ENCODE data around the gene CDON. TPM values are rescaled to one million over a fixed set of nuclear protein-coding genes. Genes with fewer than 3 reads are reported as not detected.

CDON gene
- total RNA-seq, 2 donors from 2014 or later: 10.4 to 17.7 TPM

DNA sequence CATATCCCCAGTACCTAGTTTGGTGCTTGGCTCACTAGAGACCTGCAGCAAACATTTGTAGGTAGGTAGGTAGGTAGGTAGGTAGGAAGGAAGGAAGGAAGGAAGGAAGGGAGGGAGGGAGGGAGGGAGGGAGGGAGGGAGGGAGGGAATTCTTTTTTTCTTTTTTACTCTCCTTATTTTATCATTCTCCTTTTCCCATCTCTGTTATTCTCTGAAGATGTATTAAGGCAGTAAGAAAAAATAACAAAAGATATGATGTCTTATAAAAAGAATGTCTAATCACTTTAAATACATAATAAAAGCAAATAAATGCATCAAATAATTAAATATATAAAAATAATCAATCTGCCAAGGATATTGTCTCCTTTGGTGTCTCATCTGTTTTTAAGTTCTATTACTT is 88.4 kb downstream of the CDON start:
- no peaks in the 10 kb centered on the region for H3K9me3 ChIP-seq
- peaks cover 0 to 13% of the 10 kb centered on the region in 2 donors for H3K4me1 ChIP-seq (ENCODE audit: control insufficient read depth in 1 of 2, low read depth in 2 of 2)
- no peak for DNase-seq (ENCODE audit: low spot score)
- H3K27ac ChIP-seq: no peak overlapping the region
- H3K27me3 ChIP-seq (replicated peaks; ENCODE audit: insufficient read depth): no peaks in the 10 kb centered on the region
- ATAC-seq (ENCODE audit: insufficient number of reproducible peaks, low FRiP score, low read depth): no peak
- TF ChIP-seq, protein P1, sequence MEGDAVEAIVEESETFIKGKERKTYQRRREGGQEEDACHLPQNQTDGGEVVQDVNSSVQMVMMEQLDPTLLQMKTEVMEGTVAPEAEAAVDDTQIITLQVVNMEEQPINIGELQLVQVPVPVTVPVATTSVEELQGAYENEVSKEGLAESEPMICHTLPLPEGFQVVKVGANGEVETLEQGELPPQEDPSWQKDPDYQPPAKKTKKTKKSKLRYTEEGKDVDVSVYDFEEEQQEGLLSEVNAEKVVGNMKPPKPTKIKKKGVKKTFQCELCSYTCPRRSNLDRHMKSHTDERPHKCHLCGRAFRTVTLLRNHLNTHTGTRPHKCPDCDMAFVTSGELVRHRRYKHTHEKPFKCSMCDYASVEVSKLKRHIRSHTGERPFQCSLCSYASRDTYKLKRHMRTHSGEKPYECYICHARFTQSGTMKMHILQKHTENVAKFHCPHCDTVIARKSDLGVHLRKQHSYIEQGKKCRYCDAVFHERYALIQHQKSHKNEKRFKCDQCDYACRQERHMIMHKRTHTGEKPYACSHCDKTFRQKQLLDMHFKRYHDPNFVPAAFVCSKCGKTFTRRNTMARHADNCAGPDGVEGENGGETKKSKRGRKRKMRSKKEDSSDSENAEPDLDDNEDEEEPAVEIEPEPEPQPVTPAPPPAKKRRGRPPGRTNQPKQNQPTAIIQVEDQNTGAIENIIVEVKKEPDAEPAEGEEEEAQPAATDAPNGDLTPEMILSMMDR (IDR thresholded peaks at IDR 0.05): no peak
- no peaks in the 10 kb centered on the region for H3K36me3 ChIP-seq
- H3K4me3 ChIP-seq: no peak overlapping the region

DNA sequence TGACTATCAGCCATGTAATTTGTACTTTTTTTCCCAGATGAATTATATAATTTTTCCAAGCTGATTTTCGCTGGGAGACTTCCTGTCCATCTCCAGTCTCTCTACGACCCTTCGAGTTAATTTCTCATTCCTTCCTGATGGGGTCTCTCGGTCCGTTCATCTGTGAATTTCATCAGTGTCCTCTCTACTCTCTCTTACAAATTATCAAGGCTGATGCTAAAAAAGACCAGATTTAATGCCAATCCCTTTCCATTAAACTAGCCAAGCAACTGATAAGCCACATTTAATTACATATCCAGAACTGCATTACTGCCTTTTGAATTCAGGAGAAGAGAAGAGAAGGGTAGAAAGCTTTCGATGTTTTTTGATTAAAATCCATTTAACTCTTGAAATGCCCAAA is 91.0 kb downstream of the CDON start:
- TF ChIP-seq, protein P1 (IDR thresholded peaks at IDR 0.05): no peak
- Histone ChIP-seq H3K9me3 (no peaks in the 10 kb centered on the region), H3K4me3 (no peak overlapping the region), H3K36me3 (no peaks in the 10 kb centered on the region), H3K4me1 (ENCODE audit: control insufficient read depth in 1 of 2, low read depth in 2 of 2) (no peaks in the 10 kb centered on the region), H3K27me3 (replicated peaks; ENCODE audit: insufficient read depth) (no peaks in the 10 kb centered on the region), H3K27ac (no peak overlapping the region)
- DNase-seq (ENCODE audit: low spot score) (no peak), ATAC-seq (ENCODE audit: insufficient number of reproducible peaks, low FRiP score, low read depth) (no peak)

DNA sequence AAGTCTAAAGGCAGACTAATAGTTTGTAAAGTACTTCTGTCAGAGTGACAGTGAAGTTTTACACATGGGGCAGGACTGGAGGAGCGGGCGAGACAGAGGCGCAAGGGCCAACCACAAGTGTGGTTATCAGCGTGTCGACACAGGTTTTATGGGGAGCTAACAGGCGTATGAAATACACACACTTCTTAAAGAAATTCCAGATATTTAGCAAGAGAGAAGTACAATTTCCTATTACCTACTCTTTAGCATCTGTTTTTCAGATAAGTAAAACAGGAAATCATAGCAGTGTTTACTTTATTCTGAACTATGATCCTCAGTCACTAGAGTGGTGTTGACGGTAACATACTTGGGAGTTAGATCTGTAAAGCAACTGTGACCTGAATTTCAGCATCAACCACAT is 94.3 kb downstream of the CDON start:
- Histone ChIP-seq H3K27me3 (replicated peaks; ENCODE audit: insufficient read depth) (no peaks in the 10 kb centered on the region), H3K36me3 (no peaks in the 10 kb centered on the region), H3K27ac (no peak overlapping the region), H3K4me3 (no peak overlapping the region), H3K4me1 (ENCODE audit: control insufficient read depth in 1 of 2, low read depth in 2 of 2) (no peaks in the 10 kb centered on the region), H3K9me3 (no peaks in the 10 kb centered on the region)
- ATAC-seq (ENCODE audit: insufficient number of reproducible peaks, low FRiP score, low read depth) (no peak), DNase-seq (ENCODE audit: low spot score) (no peak)
- TF ChIP-seq, protein P1 (IDR thresholded peaks at IDR 0.05): no peak

DNA sequence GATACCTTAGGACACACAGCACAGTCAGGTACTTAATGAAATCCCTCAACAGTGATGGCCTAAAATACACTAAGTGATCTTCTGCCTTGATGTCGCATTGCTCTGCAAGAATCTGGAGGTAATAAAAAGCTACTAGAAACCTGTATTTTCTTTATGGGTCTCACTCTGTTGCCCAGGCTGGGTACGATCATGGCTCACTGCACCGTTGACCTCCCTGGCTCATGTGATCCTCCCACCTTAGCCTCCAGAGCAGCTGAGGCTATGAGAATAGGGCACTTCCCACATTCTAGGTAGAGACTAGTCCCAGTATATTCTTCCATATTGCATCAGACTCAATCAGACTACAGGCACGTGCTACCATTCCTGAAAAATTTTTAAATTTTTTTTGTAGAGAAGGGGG is 95.2 kb downstream of the CDON start:
- H3K4me1 ChIP-seq (ENCODE audit: control insufficient read depth in 1 of 2, low read depth in 2 of 2): no peaks in the 10 kb centered on the region
- TF ChIP-seq, protein P1 (IDR thresholded peaks at IDR 0.05): no peak
- no peak overlapping the region for H3K4me3 ChIP-seq
- H3K27me3 ChIP-seq (replicated peaks; ENCODE audit: insufficient read depth): no peaks in the 10 kb centered on the region
- H3K9me3 ChIP-seq: peaks cover 4% of the 10 kb centered on the region
- DNase-seq (ENCODE audit: low spot score) (no peak), ATAC-seq (ENCODE audit: insufficient number of reproducible peaks, low FRiP score, low read depth) (no peak)
- H3K36me3 ChIP-seq: no peaks in the 10 kb centered on the region
- H3K27ac ChIP-seq: no peak overlapping the region

DNA sequence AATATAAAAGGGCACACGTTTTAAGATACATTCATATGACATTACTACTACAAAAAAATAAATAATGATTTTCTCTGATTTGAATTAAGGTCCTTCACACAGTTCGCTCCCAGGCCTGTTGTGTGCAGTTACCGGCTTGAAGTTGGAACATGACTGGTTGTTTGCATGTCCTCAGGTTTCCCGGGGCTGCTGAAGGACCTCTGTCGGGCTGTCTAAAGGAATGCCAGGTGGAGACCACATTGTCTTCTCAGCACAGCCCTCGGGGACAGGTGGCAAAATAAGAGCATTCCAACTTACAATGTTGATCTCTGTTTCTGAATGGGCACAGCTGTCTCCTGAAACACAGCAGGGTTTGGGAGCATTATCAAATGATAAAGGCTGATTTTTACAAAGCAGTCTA is 101.9 kb downstream of the CDON start:
- Histone ChIP-seq H3K4me3 (no peak overlapping the region), H3K9me3 (peaks cover 4% of the 10 kb centered on the region), H3K27ac (no peak overlapping the region), H3K4me1 (ENCODE audit: control insufficient read depth in 1 of 2, low read depth in 2 of 2) (no peaks in the 10 kb centered on the region), H3K27me3 (replicated peaks; ENCODE audit: insufficient read depth) (no peaks in the 10 kb centered on the region), H3K36me3 (no peaks in the 10 kb centered on the region)
- TF ChIP-seq, protein P1 (IDR thresholded peaks at IDR 0.05): no peak
- ATAC-seq (ENCODE audit: insufficient number of reproducible peaks, low FRiP score, low read depth) (no peak), DNase-seq (ENCODE audit: low spot score) (no peak)
